Measurements from ENCODE around the gene HES4.
A peak's percentile ranks its signal among the peaks of the same experiment; 100 is the strongest.
"Not testable (repeated sequence)": the region's sequence is repeated elsewhere in the genome, so short reads cannot be mapped to it uniquely, and the experiment has no call there.

The HES4 gene

GRCh38 chr1:980602-981395, 19.1 kb downstream of the HES4 start:
- FAIRE-seq (no peak), DNase-seq (ENCODE audit: low spot score) (no peak)

DNA sequence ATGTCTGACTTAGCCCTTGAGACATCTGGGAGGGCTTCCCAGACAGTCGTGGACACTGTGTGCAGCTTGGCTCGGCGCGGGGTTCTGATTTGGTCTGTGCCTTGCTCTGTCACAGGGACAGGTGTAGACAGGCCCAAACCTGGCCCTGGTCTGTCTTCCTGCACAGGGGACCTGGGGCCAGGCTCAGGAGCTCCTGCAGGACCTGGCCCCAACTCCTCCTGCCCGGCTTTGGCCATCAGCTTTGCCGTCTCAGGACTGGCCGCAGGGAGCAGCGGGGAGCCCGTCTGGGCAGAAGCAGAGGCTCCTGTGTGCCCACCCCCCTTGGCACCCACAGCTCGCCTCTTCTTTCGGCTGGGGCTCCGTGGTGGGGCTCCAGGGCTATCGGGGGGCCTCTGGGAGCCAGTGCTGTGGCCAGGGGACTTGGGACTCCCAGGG, 19.7 kb downstream of the HES4 start:
- FAIRE-seq, result no peak

GRCh38 chr1:979744-980072, 20.2 kb downstream of the HES4 start:
- FAIRE-seq (no peak), DNase-seq (ENCODE audit: low spot score) (no peak)

More for the DNA sequence above, 19.7 kb downstream of the HES4 start:
- no peak for DNase-seq (ENCODE audit: low spot score)

- no peak for FAIRE-seq
- DNase-seq (ENCODE audit: low spot score), result no peak
Observed at GRCh38 chr1:978835-979743, 20.8 kb downstream of the HES4 start.

- FAIRE-seq (no peak), DNase-seq (ENCODE audit: low spot score) (no peak)
Observed at GRCh38 chr1:978069-978834, 21.6 kb downstream of the HES4 start.

- not testable (repeated sequence) for DNase-seq (ENCODE audit: low spot score); FAIRE-seq
Observed at GRCh38 chr1:976791-977190, 23.1 kb downstream of the HES4 start.

DNA sequence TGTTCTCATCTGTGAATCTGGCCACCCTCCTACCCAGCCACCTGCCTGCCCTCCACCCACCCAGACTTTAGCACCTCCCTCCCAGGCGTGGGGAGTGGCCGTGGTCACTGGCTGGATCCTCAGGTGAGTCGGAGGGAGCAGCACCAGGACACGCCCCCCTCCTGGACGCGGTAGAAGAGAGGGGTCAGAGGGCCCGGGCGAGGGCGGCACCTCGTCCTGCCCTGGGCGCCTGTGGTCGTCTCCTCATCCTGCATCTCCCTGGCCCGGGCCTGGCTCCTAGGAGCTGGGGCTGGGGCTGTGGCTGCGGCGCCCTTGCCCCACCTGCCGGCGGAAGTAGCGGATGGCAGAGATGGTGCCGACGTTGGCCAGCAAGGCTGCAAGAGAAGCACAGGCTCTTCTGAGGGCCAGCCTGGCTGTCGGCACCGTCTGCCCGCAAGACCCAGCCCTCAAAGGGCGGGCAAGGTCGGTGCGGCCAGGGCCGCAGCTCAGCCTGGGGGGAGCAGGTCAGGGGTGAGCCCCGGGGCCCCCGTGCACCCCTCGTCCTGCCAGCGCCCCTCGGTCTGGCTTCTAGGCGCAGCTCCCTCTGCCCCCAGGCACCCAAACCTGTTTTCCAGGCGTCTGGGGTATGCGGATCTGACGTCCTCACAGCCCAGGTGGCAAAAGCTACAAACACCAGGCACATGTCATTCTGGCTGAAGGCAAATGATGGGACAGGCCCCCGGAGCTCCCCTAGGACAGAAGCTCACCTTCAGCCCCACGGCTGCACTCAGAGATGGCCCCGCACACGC, 23.8 kb downstream of the HES4 start:
- FAIRE-seq (no peak), DNase-seq (ENCODE audit: low spot score) (peak; percentile 66)

- no peak for FAIRE-seq
- DNase-seq (ENCODE audit: low spot score), result no peak
Observed at GRCh38 chr1:975365-975764, 24.5 kb downstream of the HES4 start.

DNA sequence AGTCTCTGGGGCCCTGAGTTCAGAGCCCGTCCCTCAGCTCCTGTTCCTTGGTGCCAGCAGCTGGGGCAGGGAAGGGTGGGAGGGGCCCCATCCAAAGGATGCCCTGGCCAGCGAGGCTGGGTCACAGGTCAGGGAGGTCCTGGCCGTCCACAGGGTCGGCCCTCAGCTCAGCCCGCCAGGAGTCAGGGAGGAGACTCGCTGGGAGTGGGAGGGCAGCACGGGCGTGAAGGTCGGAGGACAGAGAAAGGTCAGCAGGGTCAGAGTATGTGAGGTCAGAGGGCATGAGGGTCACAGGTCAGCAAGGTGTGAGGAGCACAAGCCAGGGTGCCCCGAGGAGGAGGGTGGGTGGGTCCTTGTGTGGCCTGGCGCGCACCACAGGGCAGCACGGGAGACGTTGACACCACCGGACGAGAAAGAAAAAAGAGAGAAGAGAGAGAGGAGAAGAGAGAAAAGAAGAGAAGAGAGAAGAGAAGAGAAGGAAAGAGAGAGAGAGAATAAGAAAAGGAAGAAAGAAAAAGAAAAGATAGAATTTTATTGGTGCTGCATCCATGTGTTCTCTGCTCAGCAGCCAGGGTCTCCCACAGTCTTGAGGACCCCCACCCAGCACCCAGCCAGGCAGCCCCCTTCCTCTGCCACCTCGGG, 25.1 kb downstream of the HES4 start:
- DNase-seq (ENCODE audit: low spot score) (no peak), FAIRE-seq (no peak)

DNA sequence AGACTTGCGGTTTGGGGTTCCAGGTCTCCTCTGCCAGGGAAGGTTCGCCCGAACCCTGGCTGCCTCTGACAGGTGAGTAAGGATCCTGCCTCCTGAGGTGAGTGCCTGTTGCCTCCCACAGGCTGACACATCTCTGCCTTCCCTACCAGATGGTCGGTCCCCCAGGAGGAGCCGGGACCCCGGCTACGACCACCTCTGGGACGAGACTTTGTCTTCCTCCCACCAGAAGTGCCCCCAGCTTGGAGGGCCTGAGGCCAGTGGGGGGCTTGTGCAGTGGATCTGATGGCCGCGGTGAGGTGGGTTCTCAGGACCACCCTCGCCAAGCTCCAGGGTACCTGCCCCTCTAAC, 25.6 kb downstream of the HES4 start:
- FAIRE-seq (no peak), DNase-seq (ENCODE audit: low spot score) (no peak)

- FAIRE-seq, result no peak
- DNase-seq (ENCODE audit: low spot score), result no peak
Observed at GRCh38 chr1:973459-974292, 26.2 kb downstream of the HES4 start.

- DNase-seq (ENCODE audit: low spot score) (no peak), FAIRE-seq (no peak)
Observed at GRCh38 chr1:972726-973458, 27.0 kb downstream of the HES4 start.

GRCh38 chr1:971751-972506, 28.0 kb downstream of the HES4 start:
- FAIRE-seq, result no peak

GRCh38 chr1:970973-971730, 28.7 kb downstream of the HES4 start:
- FAIRE-seq, result no peak
- no peak for DNase-seq (ENCODE audit: low spot score)

More at GRCh38 chr1:971751-972506, 28.0 kb downstream of the HES4 start:
- DNase-seq (ENCODE audit: low spot score), result no peak

DNA sequence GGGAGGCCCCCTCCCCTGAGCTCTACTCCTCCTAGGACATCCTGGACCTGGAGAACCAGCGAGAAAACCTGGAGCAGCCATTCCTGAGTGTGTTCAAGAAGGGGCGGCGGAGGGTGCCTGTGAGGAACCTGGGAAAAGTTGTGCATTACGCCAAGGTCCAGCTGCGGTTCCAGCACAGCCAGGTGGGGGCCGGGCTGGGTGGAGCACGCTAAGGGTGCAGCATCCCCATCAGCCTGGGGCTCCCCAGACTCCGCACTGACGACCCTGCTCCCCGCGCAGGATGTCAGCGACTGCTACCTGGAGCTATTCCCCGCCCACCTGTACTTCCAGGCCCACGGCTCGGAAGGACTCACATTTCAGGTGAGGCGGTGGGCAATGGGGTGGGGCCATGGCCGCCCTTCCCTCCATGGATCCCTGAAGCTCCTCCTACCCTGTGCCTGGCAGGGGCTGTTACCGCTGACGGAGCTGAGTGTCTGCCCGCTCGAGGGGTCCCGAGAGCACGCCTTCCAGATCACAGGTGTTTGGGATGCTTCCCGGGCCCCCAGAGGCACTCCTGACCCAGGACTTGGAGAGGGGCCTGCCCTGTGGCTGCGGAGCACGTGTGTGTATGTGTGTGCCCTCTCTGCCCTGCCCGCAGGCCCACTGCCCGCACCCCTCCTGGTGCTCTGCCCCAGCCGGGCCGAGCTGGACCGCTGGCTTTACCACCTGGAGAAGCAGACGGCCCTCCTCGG, 29.5 kb downstream of the HES4 start:
- no peak for FAIRE-seq
- no peak for DNase-seq (ENCODE audit: low spot score)

- DNase-seq (ENCODE audit: low spot score) (no peak), FAIRE-seq (no peak)
Observed at GRCh38 chr1:969260-969855, 30.5 kb downstream of the HES4 start.
